Thyroid gland (tissue), 4 donors: ENCODE measurements around the gene SH3BGR. TPM values are rescaled to one million over a fixed set of nuclear protein-coding genes. Genes with fewer than 3 reads are reported as not detected.

ENCODE experiments used
- DNase-seq, 2 donors: peaks; one replicate each; pipeline ENCODE4 v3.0.0-alpha.2; 2019
- H3K27ac ChIP-seq, 3 donors: fragments of 200-600 bp; sonication (generic); 1 replicate in 2 of 3; 2 replicates in 1 of 3; pipeline ENCODE4 v1.5.1; 2016 to 2019; ENCODE audit warnings: mild to moderate bottlenecking in 1 of 3, moderate library complexity in 1 of 3
- H3K27me3 ChIP-seq: fragments of 200-600 bp; sonication (generic); one replicate; pipeline ENCODE4 v1.5.1; 2019
- H3K36me3 ChIP-seq, 2 donors: fragments of 200-600 bp; sonication (generic); one replicate each; pipeline ENCODE4 v1.5.1; 2016 to 2019
- H3K4me1 ChIP-seq, 2 donors: fragments of 200-600 bp; sonication (generic); one replicate each; pipeline ENCODE4 v1.5.1; 2017 to 2019
- H3K4me3 ChIP-seq, 3 donors: fragments of 200-600 bp; sonication (generic); replicated peaks in 1 of 3; 1 replicate in 2 of 3; 2 replicates in 1 of 3; pipeline ENCODE4 v1.5.1; 2016; ENCODE audit warnings: mild to moderate bottlenecking in 1 of 3
- H3K9me3 ChIP-seq: fragments of 200-600 bp; sonication (generic); one replicate; pipeline ENCODE4 v1.5.1; 2017
- POLR2A ChIP-seq, 2 donors: fragments of 450-650 bp; IDR thresholded peaks; one replicate each; pipeline ENCODE4 v1.6.1; 2017; ENCODE audit warnings: antibody characterized with exemption in 2 of 2, mild to moderate bottlenecking in 2 of 2, moderate library complexity in 1 of 2
- WGBS, 2 donors: methylation state at CpG; one replicate each; pipeline ENCODE4 v1.1.5; 2017; 5-methylcytosine and 5-hydroxymethylcytosine counted together
- intact Hi-C: fragments of 100-400 bp; cut with DNase I; formaldehyde crosslinking; loops from one replicate; pipeline ENCODE4 v1.15.1; 2023
- total RNA-seq, 4 donors: library from RNA; depleted of rRNA; stranded (reverse); fragments of >200 nt; gene quantifications; one replicate each; pipeline ENCODE4 v1.2.3, GENCODE V29; 2016
- TF ChIP-seq, protein P1 (sequence below), 6 experiments: fragments of 200-600 bp in 3 of 6; fragments of 450-650 bp in 3 of 6; sonication (generic) in 3 of 6; IDR thresholded peaks; one replicate each; pipeline ENCODE4 v1.5.1; 2016 to 2019; ENCODE audit warnings: antibody characterized with exemption in 6 of 6, mild to moderate bottlenecking in 2 of 6, inconsistent platforms in 1 of 6, moderate library complexity in 1 of 6

Gene SH3BGR
- total RNA-seq, 4 donors from 2014 or later = 4.6 to 9.7 (median 7.4) TPM

DNA sequence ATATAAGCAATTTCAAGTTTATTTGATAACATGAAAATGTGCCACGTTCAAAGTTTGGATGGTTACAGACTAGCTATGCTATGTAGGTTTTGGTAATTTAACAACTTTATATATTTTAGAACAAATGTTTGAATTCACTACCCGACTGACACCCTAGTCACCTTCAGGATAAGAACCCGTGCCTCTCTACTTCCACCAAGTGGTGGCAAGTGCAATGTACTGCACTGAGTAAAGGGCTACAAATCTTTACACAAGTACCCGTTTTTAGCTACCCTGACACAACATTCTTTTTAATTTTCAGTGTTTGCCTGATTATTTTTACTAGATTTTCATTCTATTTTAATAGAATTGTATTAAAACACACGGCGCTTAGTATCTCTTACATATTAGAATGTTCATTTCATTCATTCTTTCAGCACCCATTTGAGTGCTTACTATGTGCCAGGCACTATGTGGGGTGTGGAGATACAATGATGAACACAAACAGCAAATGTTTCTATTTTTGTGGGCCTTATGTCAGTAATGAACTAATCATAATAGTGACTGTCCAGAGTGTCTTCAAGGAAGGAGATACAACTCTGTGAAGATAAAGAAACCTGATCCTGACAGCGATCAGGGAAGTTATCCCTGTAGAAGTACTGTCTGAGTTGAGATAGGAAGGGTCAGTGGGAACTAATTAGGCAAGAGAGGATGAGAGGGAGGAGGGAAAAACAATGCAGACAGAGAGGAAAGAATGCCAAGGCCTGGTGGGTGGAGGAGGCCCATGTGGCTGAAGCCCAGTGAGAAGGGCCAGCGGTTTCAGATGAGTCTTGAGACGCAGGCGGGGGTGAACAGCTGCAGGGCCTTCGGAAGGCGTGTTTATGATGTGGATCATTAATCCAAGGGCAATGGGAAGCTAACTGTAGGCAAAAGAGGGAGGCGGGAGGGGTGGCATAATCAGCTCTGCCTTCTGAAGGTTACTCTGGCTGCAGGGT is 10.0 kb upstream of the SH3BGR start:
- WGBS, 2 donors = 52 to 57% methylated on average over 13 of the region's 13 CpGs
- Histone ChIP-seq H3K9me3 (no peaks in the 10 kb centered on the region), H3K4me3 (no peak overlapping the region), H3K4me1 (peaks cover 13 to 15% of the 10 kb centered on the region in 2 donors), H3K27me3 (no peaks in the 10 kb centered on the region), H3K36me3 (no peaks in the 10 kb centered on the region), H3K27ac (no peak overlapping the region)
- TF ChIP-seq, protein P1, sequence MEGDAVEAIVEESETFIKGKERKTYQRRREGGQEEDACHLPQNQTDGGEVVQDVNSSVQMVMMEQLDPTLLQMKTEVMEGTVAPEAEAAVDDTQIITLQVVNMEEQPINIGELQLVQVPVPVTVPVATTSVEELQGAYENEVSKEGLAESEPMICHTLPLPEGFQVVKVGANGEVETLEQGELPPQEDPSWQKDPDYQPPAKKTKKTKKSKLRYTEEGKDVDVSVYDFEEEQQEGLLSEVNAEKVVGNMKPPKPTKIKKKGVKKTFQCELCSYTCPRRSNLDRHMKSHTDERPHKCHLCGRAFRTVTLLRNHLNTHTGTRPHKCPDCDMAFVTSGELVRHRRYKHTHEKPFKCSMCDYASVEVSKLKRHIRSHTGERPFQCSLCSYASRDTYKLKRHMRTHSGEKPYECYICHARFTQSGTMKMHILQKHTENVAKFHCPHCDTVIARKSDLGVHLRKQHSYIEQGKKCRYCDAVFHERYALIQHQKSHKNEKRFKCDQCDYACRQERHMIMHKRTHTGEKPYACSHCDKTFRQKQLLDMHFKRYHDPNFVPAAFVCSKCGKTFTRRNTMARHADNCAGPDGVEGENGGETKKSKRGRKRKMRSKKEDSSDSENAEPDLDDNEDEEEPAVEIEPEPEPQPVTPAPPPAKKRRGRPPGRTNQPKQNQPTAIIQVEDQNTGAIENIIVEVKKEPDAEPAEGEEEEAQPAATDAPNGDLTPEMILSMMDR (IDR thresholded peaks at IDR 0.05) = peak in 5 of 6 experiments; percentile 34 to 64 (median 40)
- TF ChIP-seq POLR2A (IDR thresholded peaks at IDR 0.05) = no peak
- peak; percentile 15 to 29 for DNase-seq
- intact Hi-C loops = no loop called here

DNA sequence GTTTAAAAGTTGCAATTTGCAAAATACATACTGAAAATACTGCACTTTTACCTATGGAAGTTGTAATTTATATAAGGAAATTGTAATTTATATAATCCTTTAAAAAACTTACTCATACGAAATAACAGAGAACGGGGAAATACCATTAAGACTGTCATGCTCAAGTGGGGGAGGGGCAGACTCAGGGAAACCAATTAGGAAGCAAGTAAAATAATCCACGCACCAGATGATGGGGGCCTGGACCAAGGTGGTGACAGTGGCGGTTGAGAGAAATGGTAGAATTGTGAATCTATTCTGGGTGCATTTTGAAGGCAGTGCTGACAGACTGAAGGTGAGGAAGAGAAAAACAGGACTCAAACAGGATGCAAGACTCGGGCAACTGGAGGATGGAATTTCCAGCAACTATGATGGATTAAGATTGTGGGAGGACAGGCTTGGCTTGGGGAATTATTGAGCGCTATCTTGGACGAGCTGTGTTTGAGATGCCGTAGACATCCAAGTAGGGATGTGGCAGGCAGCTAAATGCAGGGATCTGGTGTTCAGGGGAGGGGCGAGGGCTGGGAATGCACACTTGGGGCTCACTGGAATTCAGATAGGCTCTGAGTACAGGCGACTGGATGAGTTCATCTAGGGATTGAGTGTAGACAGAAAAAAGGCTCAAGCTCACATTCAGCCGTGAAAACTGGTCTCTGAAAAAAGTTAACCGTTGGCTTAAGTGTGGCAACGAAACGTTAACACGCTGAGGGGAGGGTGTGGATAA is 7.2 kb upstream of the SH3BGR start:
- no peaks in the 10 kb centered on the region for H3K9me3 ChIP-seq
- peak overlapping the region in 2 of 3 donors; percentile 92 to 97 for H3K27ac ChIP-seq
- no peaks in the 10 kb centered on the region for H3K36me3 ChIP-seq
- TF ChIP-seq POLR2A (IDR thresholded peaks at IDR 0.05) = no peak
- TF ChIP-seq, protein P1 (IDR thresholded peaks at IDR 0.05) = no peak
- peaks cover 13 to 15% of the 10 kb centered on the region in 2 donors for H3K4me1 ChIP-seq
- DNase-seq = peak; percentile 28 to 35
- WGBS, 2 donors = 14 to 15% methylated on average over 15 of the region's 15 CpGs
- peak overlapping the region; percentile 76 to 89 (median 82) for H3K4me3 ChIP-seq
- no peaks in the 10 kb centered on the region for H3K27me3 ChIP-seq
- intact Hi-C loops = no loop called here

DNA sequence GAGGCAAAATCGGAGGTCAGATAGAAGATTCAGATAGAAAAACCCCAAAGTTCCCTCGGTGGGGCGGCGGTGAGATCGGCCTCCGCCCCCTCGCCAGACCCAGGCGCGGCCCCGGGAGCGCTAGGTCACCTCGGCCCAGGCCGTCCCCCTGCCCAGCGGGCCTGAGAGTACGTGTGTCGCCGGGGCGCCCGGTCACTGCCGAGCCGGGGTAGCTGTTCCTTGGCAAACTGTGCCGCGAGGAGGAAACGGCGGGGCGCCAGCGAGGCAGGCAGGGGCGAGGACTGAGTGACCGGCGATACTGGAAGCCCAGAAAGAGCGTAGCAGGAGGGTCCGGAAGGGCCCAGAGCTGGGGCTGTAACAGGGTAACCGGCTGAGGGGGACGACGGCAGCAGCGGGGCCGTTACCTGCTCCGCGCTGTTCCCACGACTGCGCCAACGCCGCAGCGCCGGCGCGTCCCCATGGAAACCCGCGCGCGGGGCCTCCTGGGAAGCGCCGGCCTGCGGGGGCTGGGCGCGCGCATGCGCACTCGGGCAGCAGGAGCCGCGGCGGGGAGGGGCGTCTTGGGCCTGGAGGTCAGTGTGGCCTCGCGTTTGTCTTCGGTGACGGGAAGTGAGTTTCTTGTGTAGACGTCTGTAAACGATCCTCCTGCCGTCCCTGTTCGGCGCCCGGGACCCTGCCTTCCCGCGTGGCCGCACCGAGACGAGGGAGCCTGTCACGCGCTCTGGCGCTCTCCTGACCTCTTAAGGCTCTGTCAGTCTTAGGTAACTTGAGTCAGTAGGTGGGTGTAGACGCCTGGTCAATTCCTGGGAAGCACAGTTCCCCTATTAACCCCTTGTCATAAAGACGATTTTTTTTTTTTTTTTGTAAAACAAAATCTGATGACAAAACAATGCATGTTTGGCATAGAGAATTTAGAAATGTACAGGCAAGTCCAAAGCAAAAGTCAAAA is 6.2 kb upstream of the SH3BGR start, which contains the start of gene LCA5L:
LCA5L (minus strand) TSS at position 458 of the 949 bp plus-strand sequence. CDS start 17,285 bp downstream, outside the sequence.
- peak within 1 kb of the TSS; percentile 76 to 89 (median 82) for H3K4me3 ChIP-seq
- DNase-seq = peak; percentile 91 to 93
- intact Hi-C loops = no loop called here

DNA sequence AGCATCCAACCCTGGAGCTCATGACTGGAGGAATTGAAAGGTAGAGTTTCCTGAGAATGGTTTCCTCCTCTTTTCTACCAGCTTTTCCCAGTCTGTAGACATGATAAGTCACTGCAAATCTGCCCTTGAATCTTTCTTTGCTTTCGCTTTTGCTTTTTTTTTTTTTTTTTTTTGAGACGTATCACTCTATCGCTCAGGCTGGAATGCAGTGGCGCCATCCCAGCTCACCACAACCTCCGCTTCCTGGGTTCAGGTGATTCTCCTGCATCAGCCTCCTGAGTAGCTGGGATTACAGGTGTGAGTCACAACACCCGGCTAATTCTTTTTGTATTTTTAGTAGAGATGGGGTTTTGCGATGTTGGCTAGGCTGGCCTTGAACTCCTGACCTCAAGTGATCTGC is 4.5 kb upstream of the SH3BGR start:
- H3K9me3 ChIP-seq = no peaks in the 10 kb centered on the region
- H3K36me3 ChIP-seq = no peaks in the 10 kb centered on the region
- H3K4me3 ChIP-seq = no peak overlapping the region
- no peak for TF ChIP-seq POLR2A (IDR thresholded peaks at IDR 0.05)
- TF ChIP-seq, protein P1 (IDR thresholded peaks at IDR 0.05) = no peak
- H3K4me1 ChIP-seq = peaks cover 15 to 20% of the 10 kb centered on the region in 2 donors
- H3K27ac ChIP-seq = no peak overlapping the region
- H3K27me3 ChIP-seq = no peaks in the 10 kb centered on the region
- no peak for DNase-seq
- intact Hi-C loops = no loop called here
- 96 to 97% methylated on average over 7 of the region's 7 CpGs for WGBS, 2 donors

More for the DNA sequence above, 6.2 kb upstream of the SH3BGR start, which contains the start of gene LCA5L:
- Histone ChIP-seq H3K36me3 (no peaks in the 10 kb centered on the region), H3K4me1 (peaks cover 15 to 17% of the 10 kb centered on the region in 2 donors), H3K9me3 (no peaks in the 10 kb centered on the region), H3K27ac (peak within 1 kb of the TSS; percentile 92 to 97 (median 92)), H3K27me3 (no peaks in the 10 kb centered on the region)
- TF ChIP-seq, protein P1 (IDR thresholded peaks at IDR 0.05) = peak in 3 of 6 experiments; percentile 15 to 19 (median 19)
- peak; percentile 86 to 99 for TF ChIP-seq POLR2A (IDR thresholded peaks at IDR 0.05)
- 0 to 2% methylated on average over 39 to 68 of the region's 83 CpGs for WGBS, 2 donors
